Stimulated activated CD4-positive, alpha-beta T cell treated with anti-CD3 and anti-CD28 coated beads, TNF-alpha, amount 100 ng/mL, for 4 hours (primary cell): ENCODE data around the gene MT2A.
"Not testable (repeated sequence)": the region's sequence is repeated elsewhere in the genome, so short reads cannot be mapped to it uniquely, and the experiment has no call there.

Experiments used
- DNase-seq, 3 experiments: peaks; one replicate each; pipeline ENCODE4 v3.0.0-alpha.2; 2020; ENCODE audit warnings: low read depth in 3 of 3

The MT2A gene

DNA sequence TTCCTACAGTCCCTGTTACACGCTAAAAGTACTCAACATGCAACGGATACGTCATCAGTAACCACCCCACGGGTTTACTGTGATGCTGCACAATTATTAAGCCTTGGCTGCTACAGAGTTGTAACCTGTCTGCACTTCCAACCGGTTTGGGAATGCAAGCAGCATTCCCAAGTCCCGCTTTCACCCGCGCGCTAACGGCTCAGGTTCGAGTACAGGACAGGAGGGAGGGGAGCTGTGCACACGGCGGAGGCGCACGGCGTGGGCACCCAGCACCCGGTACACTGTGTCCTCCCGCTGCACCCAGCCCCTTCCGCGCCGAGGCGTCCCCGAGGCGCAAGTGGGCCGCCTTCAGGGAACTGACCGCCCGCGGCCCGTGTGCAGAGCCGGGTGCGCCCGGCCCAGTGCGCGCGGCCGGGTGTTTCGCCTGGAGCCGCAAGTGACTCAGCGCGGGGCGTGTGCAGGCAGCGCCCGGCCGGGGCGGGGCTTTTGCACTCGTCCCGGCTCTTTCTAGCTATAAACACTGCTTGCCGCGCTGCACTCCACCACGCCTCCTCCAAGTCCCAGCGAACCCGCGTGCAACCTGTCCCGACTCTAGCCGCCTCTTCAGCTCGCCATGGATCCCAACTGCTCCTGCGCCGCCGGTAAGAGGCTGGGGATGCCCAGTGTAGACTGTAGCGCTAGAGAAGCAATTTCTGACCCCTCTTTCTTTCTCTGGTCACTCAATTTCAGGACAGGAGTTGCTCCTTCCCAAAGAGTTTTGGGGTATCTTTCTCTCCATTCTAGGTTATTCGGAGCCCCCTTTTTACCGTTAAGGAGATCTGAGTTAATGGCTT, at the start of gene MT2A:
Gene MT2A (plus strand): TSS at position 542 of the 833 bp plus-strand sequence. CDS start 72 bp downstream, at position 614.
- peak; percentile 73 to 82 (median 74) for DNase-seq

DNA sequence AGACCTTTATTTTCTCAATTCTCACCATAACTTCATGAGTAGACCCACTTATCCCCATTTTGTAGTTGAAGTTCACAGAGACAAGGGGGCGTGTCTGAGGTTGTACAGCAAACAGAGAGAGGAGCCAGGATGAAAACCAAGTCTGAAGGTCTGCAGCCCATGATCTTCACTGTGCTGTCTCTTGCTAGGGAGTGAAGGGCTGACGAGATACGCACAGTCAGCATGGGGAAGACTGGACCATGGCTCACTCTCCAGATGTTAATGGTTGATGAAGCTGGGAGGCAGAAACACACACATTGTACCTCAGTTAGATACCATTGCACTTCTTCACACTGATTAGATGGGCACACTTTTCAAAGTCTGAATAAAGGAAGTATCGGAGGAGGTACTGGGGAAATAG, 49.3 kb upstream of the MT2A start:
- DNase-seq, result no peak

DNA sequence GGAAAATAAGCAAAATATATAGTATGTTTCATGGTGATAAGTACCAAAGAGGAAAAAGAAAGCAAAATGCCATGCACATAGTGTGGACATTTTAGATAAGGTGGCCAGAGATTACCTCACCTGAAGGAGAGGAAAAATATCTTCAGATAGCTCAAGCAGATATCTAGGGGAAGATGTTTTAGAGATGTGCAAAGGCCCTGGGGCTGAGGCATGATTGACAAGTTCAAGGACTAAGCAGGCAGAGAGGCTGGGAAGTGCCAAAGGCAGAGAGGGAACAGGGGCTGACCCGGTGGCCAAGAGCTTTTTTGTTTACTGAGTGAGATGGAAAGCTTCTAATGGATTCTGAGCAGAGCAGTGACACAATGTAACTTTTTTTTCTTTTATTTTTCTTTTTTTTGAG, 47.9 kb upstream of the MT2A start:
- DNase-seq, result no peak

DNA sequence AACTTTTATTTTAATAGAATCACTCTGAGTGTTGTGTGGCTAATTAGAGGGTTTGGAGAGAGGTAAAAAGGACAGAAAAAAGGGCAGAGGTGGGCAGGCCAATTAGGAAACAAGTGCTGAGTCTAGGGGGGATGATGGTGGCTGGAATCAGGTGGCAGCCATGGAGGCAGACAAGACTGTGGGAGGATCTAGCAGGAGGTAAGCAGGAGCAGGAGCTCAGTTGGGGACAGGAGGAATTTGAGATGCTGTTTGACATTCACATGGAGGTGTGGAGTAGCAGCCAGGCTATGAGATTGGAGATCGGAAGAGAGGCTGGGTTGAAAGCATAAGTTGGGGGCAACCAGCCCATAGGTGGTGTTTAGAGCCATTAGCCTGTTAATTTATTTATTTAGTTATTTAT, 47.3 kb upstream of the MT2A start:
- no peak for DNase-seq

DNA sequence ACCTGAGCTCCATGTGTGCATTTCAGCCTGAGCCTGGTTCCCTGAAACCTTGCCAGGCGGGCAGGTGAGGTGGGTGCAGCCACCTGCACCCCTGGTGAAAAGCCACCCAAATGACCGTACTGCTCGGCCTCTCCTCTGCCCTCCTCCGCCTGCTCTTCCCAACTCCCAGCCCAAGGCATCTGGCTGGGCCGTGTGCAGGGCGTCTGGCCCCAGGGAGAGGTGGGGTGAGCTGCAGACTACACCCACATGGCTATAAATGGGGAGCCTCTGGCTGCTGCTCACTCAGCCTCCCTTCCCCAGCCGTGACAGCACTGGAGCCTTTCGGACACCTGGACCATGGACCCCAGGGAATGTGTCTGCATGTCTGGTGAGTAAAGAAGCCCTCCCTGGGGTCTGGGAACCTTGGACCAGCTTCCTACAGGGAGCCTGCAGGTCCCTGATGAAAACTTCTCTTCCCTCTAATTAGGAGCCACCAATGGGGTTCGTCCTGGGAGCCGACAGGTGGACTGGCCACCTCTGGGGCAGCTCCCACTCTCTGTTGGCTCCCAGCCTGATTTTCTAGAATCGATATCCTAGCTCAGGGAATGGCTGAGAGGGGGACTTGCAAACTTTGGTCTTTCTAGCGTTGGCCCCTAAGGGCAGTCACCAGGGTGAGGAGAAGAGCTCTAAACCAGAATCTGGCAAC, 43.4 kb upstream of the MT2A start, which contains the start of gene MT4:
Gene MT4 (plus strand): TSS at position 281 of the 685 bp plus-strand sequence. CDS start 56 bp downstream, at position 337.
- DNase-seq, result no peak

DNA sequence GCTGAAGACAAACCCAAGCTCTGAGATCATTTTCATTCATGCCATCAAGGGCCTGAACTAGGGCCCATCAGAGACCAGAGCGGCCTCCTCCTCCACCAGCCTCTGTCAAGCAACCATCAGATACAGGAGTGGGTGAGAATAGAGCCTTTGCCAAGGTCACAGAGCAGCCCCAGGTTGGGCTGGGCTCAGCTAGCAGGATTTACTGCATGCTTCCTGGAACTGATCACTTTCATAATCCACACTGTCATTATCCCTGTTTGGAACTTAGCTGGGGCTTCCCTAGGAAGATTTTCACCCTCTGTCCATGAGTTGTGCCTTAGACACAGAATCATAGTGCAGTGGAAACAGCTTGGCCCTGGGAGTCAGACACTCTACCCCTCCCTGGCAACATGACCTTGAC, 38.4 kb upstream of the MT2A start:
- DNase-seq, result no peak

DNA sequence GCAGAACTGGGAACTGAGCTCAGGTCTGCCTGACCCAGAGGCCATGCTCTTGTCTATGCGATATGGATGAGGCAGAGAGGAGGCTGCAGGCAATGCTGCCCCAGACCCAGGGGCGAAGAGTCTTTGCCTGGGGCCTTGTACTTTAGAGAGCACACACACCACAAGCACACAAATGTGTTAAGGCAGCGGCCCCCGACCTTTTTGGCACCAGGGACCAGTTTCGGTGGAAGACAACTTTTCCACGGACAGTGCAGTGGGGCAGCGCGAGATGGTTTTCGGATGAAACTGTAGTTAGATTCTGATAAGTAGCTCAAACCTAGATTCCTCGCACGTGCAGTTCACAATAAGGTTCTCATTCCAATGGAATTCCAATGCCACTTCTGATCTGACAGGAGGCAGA, 36.9 kb upstream of the MT2A start:
- no peak for DNase-seq

DNA sequence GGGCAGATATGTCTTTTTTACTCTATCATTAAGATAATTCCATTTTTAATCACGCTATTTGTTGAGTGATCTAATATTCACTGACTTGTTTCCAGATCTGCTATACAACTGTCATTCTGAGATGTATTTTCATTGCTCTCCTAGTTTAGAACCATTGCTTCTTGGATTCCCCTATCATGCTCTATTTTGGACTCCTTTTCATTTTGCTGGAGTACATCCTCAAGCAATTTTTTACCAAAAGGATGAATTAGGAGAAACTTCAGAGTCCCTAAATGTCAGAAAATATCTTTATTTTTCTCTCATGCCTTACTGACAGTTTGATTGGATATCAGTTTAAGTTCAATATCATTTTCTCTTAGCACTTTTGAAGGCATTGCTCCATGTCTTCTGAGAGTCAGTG, 33.8 kb upstream of the MT2A start:
- DNase-seq, result no peak

DNA sequence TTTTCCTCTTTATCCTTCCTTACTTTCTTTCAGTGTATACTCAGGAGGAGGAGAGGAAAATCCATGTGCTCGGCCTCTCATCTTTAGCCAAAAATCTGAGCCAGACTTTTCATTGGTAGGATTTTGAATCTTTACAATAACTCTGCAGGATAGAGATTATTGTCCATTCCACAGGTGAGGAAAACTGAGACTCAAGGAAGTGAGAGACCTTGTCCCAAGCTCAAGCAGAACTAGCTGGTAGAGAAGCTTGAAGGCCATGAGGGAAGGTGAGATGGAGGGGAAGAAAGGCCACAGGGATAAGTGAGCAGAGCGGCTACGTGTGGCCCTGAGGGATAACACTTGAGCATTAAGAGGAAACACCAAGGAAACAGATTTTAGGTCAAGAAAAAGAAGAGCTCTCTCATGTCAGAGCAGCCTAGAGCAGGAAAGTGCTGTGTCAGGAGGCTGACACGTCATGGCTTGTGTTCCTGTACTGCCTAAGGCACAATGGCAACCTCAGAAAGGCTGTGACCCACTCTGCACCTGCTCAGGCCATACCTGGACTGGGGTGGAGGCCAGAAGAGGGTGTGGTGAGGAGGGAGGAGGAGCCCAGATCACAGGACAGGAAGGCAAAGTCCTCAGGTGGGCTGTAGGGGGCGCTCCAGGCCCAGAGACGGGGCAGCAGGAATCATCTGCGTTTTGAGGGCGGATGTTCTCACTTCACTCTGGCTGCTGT, 31.6 kb upstream of the MT2A start:
- DNase-seq, result peak; percentile 72 to 81 (median 81)

DNA sequence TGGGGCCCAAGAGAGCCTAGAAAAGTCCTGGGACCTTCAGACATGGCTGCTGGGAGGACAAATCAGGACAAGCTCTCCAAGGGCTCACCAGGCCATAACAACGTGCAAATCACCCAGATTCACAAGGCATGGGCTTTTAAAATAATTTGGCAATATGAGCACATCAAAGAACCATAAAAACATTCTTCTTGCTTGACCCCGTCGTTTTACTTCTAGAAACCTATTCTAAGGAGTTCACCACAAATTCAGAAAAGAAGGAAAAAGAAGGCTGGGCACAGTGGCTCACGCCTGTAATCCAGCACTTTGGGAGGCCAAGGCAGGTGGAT, 31.1 kb upstream of the MT2A start:
- DNase-seq, result no peak

DNA sequence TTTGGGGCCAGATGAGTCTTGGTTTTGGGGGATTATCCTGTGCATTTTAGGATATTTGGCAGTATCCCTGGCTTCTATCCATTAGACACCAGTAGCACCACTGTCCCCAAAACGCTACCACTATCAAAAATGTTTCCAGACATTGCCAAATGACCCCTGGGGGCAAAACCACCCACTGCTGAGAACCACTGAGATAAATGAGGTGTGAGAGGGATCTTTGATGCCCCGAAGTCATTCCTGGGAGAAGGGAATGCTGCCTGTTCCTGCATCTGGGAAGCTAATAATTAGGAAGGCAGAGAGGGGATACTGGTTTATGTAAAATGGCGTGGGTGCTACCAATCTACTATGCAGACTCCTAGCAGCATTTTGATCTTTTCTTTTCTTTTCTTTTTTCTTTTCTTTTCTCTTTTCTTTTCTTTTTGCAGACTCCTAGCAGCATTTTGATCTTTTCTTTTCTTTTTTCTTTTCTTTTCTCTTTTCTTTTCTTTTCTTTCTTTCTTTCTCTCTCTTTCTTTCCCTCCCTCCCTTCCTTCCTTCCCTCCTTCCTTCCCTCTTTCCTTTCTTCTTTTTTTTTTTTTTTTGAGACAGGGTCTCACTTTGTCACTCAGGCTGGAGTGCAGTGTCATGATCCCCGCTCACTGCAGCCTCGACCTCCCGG, 27.9 kb upstream of the MT2A start:
- DNase-seq, result no peak

DNA sequence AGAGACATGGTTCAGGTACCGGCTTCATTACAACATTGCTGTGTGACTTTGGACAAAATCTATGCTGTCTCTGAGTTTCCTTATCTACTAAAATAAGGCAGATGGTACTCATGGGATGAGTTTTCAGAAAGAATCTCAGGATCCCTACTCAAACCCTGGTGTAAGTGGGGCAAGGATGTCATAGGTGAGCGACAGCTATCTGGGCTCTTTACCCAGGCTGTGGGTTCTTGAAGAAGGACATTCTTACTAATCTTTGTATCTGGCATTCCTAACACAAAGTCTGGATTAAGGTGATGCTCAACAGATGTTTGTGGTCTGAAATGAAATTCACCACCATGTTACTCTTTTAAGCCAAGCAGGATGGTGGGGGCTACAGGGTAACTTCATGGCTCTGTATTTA, 25.5 kb upstream of the MT2A start:
- not testable (repeated sequence) for DNase-seq

DNA sequence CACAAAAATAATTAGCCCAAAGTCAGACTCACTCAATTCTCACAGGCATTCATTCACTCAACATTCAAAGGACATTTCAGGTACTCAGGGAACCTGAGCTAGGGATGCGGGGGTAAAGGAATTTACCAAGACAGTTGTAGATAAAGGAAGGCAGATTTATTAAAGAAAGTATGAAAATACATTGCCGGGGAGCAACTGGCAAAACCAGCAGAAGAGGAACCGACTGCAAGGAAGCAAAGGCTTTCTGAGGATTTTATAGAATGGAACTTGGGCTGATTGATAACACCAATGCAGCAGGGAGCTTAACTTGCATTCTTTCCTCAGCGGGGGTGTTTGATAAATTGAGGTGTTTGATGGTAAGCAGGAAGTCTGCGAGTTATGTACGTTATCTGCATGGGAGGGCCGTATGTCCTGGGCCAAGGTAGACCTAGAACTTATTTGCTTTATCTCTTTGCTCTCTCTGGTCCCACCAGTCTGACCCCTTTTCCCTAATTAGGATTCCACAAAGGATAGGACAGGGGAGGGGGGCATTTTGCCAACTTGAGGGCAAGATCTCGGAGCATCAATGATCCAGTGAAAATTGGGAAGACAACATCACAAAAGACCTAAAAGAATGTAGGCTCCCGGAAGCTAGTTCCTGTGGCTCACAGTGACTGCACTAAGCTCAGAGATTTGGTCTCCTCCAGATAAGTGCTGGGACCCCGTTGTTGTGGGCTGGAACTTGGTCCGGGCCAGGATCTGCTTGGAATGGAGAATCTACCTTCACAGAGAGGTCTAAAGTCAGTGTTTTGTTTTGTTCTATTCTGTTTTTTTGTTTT, 24.8 kb upstream of the MT2A start:
- no peak for DNase-seq

DNA sequence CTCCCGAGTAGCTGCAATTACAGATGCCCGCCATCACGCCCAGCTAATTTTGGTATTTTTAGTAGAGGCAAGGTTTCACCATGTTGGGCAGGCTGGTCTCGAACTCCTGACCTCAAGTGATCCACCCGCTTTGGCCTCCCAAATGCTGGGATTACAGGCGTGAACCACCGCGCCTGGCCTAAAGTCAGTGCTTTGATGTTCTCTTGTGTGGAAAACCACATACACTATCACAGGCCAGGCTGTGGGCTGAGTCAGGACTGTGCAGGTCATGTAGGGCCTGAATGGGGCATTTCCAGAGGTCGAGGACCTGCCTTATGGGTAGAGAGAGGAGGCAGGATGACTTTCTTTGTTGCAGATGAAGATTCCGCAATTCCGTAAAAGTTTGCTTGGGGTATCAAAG, 24.1 kb upstream of the MT2A start:
- no peak for DNase-seq

DNA sequence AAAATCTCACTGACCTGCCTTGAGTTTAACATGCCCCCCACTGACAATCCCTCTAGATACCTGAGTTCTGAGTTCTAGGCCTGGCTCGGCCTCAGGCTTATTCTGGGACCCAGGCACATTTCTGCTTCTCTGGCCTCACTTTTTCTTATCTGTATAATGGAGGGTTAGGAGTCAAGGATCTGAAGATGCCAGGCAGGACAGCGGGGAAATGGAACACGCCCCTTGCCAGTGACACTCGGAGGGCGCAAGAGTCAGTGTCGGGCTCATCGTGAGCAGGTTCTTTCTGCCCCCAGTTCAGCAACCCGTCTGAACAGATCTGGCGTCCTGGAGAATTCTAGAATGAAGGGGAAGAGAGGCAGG, 19.6 kb upstream of the MT2A start:
- DNase-seq, result no peak

DNA sequence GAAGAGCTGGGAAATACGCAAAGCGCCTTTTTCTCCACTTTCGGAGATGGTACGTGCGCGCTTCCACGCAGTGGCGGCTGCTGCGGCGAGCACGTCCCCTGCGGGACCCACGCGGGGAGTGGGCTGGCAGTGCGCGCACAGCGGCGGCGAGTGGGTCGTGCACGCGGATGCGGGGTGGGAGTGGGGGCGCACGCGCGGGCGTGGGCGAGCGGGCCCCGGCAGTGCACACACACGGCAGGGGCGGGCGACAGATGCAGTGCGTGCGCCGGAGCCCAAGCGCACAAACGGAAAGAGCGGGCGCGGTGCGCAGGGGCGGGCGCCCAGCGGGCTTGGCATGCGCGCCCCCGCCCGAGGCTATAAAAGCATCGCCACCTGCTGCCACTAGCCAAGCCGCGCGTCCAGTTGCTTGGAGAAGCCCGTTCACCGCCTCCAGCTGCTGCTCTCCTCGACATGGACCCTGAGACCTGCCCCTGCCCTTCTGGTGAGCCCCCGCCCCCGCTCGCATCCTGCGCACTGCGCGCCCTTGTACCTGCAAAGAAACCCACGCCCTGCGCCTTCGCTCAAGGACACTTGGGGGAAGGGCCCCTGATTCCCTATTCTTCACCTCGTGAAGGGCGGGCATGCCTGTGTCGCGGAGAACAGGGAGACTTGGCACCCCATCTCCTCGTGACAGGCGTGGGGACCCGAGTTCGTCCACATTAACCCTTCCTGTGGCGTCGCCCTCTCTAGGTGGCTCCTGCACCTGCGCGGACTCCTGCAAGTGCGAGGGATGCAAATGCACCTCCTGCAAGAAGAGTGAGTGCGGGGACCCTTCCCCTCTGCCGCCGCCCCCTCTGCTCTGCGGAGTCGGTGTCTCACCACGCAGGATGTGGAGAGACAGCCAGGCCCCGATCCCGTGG, 19.0 kb upstream of the MT2A start, which contains the start of gene MT3:
Gene MT3 (plus strand): TSS at position 388 of the 899 bp plus-strand sequence. CDS start 63 bp downstream, at position 451.
- peak in 1 of 3 experiments; percentile 20 for DNase-seq

DNA sequence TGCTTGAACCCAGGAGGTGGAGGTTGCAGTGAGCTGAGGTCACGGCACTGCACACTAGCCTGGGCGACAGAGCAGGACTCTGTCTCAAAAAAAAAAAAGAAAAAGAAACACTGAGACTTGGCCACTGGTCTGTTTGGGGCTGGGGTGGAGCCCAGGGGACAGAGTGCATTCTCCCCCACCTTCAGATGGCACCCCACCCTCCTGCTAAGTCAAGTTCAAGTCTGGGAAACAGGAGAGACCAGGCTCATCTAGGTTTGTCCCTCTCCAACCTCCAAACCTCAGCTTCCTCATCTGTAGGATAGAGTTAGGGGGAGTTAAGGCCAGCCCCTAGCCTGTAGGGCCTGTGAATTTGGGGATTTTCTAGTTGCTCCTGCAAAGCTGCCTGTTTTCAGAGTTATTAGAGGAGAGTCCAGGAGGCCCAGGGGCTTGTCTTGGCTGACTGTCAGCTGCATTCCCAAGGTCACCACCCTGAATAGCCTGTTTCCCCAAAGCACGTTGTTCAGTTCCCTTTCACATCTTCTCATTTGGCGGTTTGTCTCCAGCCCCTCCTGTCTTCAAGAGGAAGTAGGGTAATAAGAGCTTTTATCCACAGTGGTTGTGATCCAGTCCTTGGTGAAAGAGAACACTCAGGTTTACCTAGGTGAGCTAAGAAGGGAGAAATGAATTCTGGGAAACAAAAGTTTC, 16.9 kb upstream of the MT2A start:
- DNase-seq, result no peak

DNA sequence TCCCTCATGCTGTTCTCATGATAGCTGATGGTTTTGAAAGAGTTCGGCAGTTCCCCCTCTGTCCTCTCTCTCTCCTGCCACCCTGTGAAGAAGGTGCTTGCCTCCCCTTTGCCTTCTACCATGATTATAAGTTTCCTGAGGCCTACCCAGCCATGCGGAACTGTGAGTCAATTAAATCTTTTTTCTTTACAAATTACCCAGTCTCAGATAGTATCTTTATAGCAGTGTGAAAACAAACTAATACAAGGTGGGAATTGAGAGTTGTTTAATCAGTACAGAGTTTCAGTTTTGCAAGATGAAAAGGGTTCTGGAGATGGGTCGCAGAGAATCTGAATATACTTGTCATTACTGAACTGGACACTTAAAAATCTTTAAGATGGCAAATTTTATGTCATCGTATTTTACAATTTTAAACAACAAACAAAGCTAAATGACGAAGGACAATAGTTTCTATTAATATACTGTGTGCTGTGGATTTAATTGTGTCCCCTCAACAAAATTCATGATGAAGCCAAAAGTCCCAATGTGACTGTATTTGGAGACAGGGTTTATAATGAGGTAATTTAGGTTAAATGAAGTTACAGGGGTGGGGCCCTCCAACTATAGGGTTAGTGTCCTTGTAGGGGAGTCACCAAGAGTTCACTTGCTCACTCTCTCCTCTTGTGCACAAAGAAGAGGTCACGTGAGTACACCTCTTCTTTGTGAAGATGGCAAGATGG, 14.7 kb upstream of the MT2A start:
- no peak for DNase-seq

DNA sequence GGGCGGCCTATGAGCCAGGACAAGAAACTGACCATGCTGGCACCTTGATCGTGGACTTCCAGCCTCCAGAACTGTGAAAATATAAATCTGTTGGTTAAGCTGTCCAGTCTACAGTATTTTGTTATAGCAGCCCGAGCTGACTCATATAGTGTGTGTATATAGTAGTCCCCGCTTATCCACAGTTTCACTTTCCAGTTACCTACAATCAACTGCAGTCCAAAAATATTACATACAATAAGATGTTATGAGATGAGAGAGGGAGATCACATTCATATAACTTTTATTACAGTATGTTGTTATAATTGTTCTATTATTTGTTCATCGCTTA, 14.1 kb upstream of the MT2A start:
- DNase-seq, result no peak
